ENCODE results near the gene CRYGA. TPM values are rescaled to one million over a fixed set of nuclear protein-coding genes. Genes with fewer than 3 reads are reported as not detected.

CRYGA gene
- polyA plus RNA-seq, 1 donor (not counting 4 experiments of a cell fraction or from before 2014, with no cell fraction given), result not detected

DNA sequence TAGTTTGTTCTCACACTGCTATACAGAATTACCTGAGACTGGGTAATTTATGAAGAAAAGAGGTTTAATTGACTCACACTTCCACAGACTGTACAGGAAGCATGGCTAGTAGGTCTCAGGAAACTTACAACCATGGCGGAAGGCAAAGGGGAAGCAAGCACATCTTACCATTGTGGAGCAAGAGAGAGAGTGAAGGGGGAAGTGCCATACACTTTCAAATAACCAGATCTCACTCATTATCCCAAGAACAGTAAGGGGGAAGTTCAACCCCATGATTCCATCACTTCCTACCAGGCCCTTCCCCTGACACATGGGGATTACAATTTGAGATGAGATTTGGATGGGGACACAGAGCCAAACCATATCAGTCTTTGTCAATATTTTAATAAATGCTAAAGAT, 12.4 kb downstream of the CRYGA start:
- no peak overlapping the region for H2AFZ ChIP-seq (ENCODE audit: control insufficient read depth, low read length)
- H3K4me3 ChIP-seq (ENCODE audit: control insufficient read depth in 2 of 3, extremely low read depth in 1 of 3, insufficient read depth in 2 of 3, low read depth in 1 of 3, low read length in 3 of 3), result no peak overlapping the region
- DNase-seq (ENCODE audit: low read depth, low spot score) (no peak), FAIRE-seq (no peak)
- TF ChIP-seq, protein P1, sequence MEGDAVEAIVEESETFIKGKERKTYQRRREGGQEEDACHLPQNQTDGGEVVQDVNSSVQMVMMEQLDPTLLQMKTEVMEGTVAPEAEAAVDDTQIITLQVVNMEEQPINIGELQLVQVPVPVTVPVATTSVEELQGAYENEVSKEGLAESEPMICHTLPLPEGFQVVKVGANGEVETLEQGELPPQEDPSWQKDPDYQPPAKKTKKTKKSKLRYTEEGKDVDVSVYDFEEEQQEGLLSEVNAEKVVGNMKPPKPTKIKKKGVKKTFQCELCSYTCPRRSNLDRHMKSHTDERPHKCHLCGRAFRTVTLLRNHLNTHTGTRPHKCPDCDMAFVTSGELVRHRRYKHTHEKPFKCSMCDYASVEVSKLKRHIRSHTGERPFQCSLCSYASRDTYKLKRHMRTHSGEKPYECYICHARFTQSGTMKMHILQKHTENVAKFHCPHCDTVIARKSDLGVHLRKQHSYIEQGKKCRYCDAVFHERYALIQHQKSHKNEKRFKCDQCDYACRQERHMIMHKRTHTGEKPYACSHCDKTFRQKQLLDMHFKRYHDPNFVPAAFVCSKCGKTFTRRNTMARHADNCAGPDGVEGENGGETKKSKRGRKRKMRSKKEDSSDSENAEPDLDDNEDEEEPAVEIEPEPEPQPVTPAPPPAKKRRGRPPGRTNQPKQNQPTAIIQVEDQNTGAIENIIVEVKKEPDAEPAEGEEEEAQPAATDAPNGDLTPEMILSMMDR (optimal IDR thresholded peaks at IDR 0.05 in 1 of 3, IDR thresholded peaks at IDR 0.05 in 1 of 3, conservative IDR thresholded peaks at IDR 0.05 in 1 of 3; ENCODE audit: extremely low read depth in 1 of 3, insufficient read depth in 2 of 3, low read length in 3 of 3), result no peak
- TF ChIP-seq EZH2 (IDR thresholded peaks at IDR 0.05; ENCODE audit: low read length), result no peak
- H3K27ac ChIP-seq (ENCODE audit: control insufficient read depth, insufficient read depth, low read length), result no peak overlapping the region
- no peaks in the 10 kb centered on the region for H3K27me3 ChIP-seq (ENCODE audit: control insufficient read depth, extremely low read depth, insufficient read depth, low read length)
- no peaks in the 10 kb centered on the region for H3K9me1 ChIP-seq (ENCODE audit: control insufficient read depth, extremely low read depth, insufficient read depth, low read length)
- no peaks in the 10 kb centered on the region for H3K9me3 ChIP-seq (ENCODE audit: control insufficient read depth, low read depth, low read length)
- no peaks in the 10 kb centered on the region for H4K20me1 ChIP-seq (ENCODE audit: control insufficient read depth, extremely low read depth, insufficient read depth, low read length)
- no peaks in the 10 kb centered on the region for H3K36me3 ChIP-seq (ENCODE audit: control insufficient read depth in 2 of 2, extremely low read depth in 1 of 2, insufficient read depth in 2 of 2, low read length in 2 of 2)
- H3K79me2 ChIP-seq (ENCODE audit: control insufficient read depth, insufficient read depth, low read length), result no peaks in the 10 kb centered on the region
- no peaks in the 10 kb centered on the region for H3K4me1 ChIP-seq (ENCODE audit: control insufficient read depth, extremely low read depth, insufficient read depth, low read length)
- no peak overlapping the region for H3K4me2 ChIP-seq (ENCODE audit: control insufficient read depth, extremely low read depth, insufficient read depth, low read depth, low read length)
- no peak overlapping the region for H3K9ac ChIP-seq (ENCODE audit: control insufficient read depth, extremely low read depth, insufficient read depth, low read length)
- dilution Hi-C loops (cut with MboI; ENCODE audit: extremely low pct_ligation_motif_present, low sequenced_read_pairs), result no loop called here

DNA sequence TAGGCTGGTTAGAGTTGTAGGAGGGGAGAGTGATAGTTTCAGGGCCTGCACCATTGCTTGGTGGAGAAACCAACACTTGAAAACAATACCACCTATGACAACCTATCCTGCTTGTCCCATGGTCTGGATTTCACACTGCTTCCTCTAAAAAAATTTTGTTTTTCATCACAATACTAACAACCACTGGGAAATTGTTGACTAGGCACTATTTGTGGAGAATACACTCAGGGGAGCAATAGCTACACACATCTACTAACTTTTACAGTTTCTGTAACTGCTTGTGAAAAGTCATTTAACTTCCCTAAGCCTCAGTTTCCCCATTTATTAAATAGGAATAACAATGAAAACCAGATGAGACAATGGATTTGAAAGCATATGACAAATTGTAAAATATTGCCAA, 13.3 kb downstream of the CRYGA start:
- no peak for TF ChIP-seq EZH2 (IDR thresholded peaks at IDR 0.05; ENCODE audit: low read length)
- TF ChIP-seq, protein P1 (optimal IDR thresholded peaks at IDR 0.05 in 1 of 3, IDR thresholded peaks at IDR 0.05 in 1 of 3, conservative IDR thresholded peaks at IDR 0.05 in 1 of 3; ENCODE audit: extremely low read depth in 1 of 3, insufficient read depth in 2 of 3, low read length in 3 of 3), result no peak
- H2AFZ ChIP-seq (ENCODE audit: control insufficient read depth, low read length), result no peak overlapping the region
- H3K36me3 ChIP-seq (ENCODE audit: control insufficient read depth in 2 of 2, extremely low read depth in 1 of 2, insufficient read depth in 2 of 2, low read length in 2 of 2), result no peaks in the 10 kb centered on the region
- no peaks in the 10 kb centered on the region for H3K9me1 ChIP-seq (ENCODE audit: control insufficient read depth, extremely low read depth, insufficient read depth, low read length)
- no peak overlapping the region for H3K9ac ChIP-seq (ENCODE audit: control insufficient read depth, extremely low read depth, insufficient read depth, low read length)
- no peaks in the 10 kb centered on the region for H3K9me3 ChIP-seq (ENCODE audit: control insufficient read depth, low read depth, low read length)
- H3K4me1 ChIP-seq (ENCODE audit: control insufficient read depth, extremely low read depth, insufficient read depth, low read length), result no peaks in the 10 kb centered on the region
- FAIRE-seq (no peak), DNase-seq (ENCODE audit: low read depth, low spot score) (no peak)
- H3K4me2 ChIP-seq (ENCODE audit: control insufficient read depth, extremely low read depth, insufficient read depth, low read depth, low read length), result no peak overlapping the region
- no peaks in the 10 kb centered on the region for H3K79me2 ChIP-seq (ENCODE audit: control insufficient read depth, insufficient read depth, low read length)
- no peaks in the 10 kb centered on the region for H4K20me1 ChIP-seq (ENCODE audit: control insufficient read depth, extremely low read depth, insufficient read depth, low read length)
- H3K27ac ChIP-seq (ENCODE audit: control insufficient read depth, insufficient read depth, low read length), result no peak overlapping the region
- dilution Hi-C loops (cut with MboI; ENCODE audit: extremely low pct_ligation_motif_present, low sequenced_read_pairs), result no loop called here
- H3K27me3 ChIP-seq (ENCODE audit: control insufficient read depth, extremely low read depth, insufficient read depth, low read length), result no peaks in the 10 kb centered on the region
- no peak overlapping the region for H3K4me3 ChIP-seq (ENCODE audit: control insufficient read depth in 2 of 3, extremely low read depth in 1 of 3, insufficient read depth in 2 of 3, low read depth in 1 of 3, low read length in 3 of 3)

Data from keratinocyte (primary cell).